PC-3 (cell line): ENCODE results near the gene TOB1.

Source experiments
- CTCF ChIP-seq: fragments of 300-600 bp; sonication (generic); conservative IDR thresholded peaks from 2 replicates; pipeline ENCODE4 v1.5.1; 2017; ENCODE audit warnings: antibody characterized with exemption, low read depth, mild to moderate bottlenecking, low read length
- EZH2 ChIP-seq: fragments of 300-600 bp; sonication (generic); IDR thresholded peaks from one replicate; pipeline ENCODE4 v1.6.1; 2017; ENCODE audit warnings: antibody characterized with exemption, mild to moderate bottlenecking, low read length; ENCODE audit not compliant: unreplicated experiment
- EZH2phosphoT487 ChIP-seq: fragments of 300-600 bp; sonication (generic); IDR thresholded peaks from 2 replicates; pipeline ENCODE4 v1.6.1; 2018; ENCODE audit warnings: mild to moderate bottlenecking, antibody characterized with exemption, low read length, borderline replicate concordance

DNA sequence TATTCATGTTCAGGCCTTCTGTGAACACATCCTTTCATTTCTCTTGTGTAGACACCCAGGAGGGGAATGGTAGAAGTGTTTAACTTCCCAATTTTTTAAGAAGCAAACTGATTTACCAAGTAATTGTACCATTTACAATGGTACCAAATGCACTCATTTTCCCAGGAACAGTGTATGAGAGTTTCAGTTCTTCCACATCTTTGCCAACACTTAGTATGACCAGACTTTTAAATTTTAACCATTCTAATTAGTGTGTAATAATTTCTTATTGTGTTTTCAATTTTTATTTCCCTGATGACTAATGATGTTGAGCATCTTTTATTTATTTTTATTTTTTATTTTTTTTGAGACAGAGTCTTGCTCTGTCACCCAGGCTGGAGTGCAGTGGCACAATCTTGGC, 41.0 kb downstream of the TOB1 start:
- no peak for TF ChIP-seq CTCF
- no peak for TF ChIP-seq EZH2
- TF ChIP-seq EZH2phosphoT487 = no peak
